Erythroblast (primary cell): ENCODE results near the gene AKAP1.

Source experiments
- GATA1 ChIP-seq: IDR thresholded peaks from 2 replicates; pipeline ENCODE4 v1.6.1; 2011; ENCODE audit warnings: low read depth, mild to moderate bottlenecking, control low read depth, low read length, moderate library complexity
- POLR2A ChIP-seq: IDR thresholded peaks from 2 replicates; pipeline ENCODE4 v1.6.1; 2011; ENCODE audit warnings: mild to moderate bottlenecking, low read length

DNA sequence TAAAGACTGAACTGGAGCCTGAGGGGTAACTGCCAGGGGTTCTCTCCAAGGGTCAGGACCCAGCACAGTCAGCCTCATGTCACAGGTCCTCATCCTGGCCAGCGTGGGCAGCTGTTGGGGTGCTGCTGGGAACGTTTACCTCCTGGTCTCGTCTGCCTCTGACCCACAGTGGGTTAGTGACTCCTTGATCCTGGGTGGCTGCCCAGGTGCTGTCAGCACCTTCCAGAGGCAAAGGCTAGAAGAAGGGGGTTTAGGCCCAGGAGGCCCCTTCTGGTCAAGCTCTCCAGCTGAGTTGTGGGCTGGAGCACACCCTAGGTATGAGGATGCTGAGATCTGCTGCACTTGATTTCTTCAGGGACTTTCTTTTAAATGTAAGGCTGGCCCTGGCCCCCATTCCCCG, 30.3 kb downstream of the AKAP1 start:
- TF ChIP-seq POLR2A: no peak
- TF ChIP-seq GATA1: no peak
